Epithelial cell of proximal tubule (primary cell): Measurements from ENCODE around the gene CYP27C1. TPM values are rescaled to one million over a fixed set of nuclear protein-coding genes. Genes with fewer than 3 reads are reported as not detected.
A peak's percentile ranks its signal among the peaks of the same experiment; 100 is the strongest.

Source experiments
- DNase-seq: peaks from one replicate; pipeline ENCODE4 v3.0.0-alpha.2; 2011; ENCODE audit warnings: low read depth
- H3K4me3 ChIP-seq: 2 replicates; pipeline ENCODE4 v1.5.1; 2011; ENCODE audit warnings: low read depth, mild to moderate bottlenecking, low read length
- total RNA-seq: library from RNA; depleted of rRNA; stranded (reverse); fragments of >200 nt; gene quantifications from 2 replicates; pipeline ENCODE4 v1.2.3, GENCODE V29; 2015
- TF ChIP-seq, protein P1 (sequence below): conservative IDR thresholded peaks from 2 replicates; pipeline ENCODE4 v1.5.1; 2012; ENCODE audit warnings: low read depth, mild to moderate bottlenecking, low read length

CYP27C1 gene
- total RNA-seq, 1 donor from 2014 or later, result 0.52 TPM

DNA sequence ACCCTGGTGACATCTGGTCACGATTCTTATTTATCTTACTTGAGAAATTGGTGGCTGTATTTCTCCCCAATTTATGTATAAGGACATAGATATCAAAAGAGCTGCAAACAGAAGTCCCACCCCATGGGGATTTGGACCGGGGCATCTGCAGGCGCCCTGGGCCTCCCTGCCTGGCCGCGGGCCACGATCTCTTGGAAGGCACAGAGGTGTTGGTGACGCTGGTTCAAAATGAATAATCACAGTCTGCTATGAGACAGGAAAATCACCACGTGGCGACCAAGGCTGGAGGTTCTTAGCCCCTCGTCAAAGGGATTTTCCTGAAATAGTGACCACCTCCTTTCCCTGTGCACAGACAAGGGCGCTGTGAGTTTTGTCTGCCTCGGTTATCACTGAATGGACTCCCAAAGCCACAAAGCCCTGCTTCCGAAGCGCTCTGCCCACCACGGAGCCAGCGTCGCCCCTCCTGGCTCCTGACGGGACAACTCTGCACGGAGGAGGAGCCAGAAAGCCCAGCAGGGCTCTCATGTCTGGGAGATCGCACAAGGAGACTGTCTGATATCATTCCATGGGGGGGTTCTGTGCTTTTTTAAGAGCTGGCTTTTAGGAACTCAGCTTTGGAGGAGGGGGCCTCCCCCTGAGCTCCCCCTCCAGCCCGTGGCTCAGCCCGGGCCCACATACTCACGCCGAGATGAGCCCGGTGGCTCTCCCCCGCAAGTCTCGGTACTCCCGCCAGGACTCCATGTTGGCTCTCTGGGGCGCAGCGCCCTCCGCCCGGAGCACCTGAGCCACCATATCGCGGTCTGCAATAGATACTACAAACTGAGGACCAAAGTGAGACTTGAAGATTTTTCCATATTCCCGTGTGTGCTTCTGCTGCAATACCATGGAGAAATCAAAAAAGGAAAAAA is 14.6 kb downstream of the CYP27C1 start:
- no peak for DNase-seq
- TF ChIP-seq, protein P1, sequence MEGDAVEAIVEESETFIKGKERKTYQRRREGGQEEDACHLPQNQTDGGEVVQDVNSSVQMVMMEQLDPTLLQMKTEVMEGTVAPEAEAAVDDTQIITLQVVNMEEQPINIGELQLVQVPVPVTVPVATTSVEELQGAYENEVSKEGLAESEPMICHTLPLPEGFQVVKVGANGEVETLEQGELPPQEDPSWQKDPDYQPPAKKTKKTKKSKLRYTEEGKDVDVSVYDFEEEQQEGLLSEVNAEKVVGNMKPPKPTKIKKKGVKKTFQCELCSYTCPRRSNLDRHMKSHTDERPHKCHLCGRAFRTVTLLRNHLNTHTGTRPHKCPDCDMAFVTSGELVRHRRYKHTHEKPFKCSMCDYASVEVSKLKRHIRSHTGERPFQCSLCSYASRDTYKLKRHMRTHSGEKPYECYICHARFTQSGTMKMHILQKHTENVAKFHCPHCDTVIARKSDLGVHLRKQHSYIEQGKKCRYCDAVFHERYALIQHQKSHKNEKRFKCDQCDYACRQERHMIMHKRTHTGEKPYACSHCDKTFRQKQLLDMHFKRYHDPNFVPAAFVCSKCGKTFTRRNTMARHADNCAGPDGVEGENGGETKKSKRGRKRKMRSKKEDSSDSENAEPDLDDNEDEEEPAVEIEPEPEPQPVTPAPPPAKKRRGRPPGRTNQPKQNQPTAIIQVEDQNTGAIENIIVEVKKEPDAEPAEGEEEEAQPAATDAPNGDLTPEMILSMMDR, result no peak
- no peak overlapping the region for H3K4me3 ChIP-seq

DNA sequence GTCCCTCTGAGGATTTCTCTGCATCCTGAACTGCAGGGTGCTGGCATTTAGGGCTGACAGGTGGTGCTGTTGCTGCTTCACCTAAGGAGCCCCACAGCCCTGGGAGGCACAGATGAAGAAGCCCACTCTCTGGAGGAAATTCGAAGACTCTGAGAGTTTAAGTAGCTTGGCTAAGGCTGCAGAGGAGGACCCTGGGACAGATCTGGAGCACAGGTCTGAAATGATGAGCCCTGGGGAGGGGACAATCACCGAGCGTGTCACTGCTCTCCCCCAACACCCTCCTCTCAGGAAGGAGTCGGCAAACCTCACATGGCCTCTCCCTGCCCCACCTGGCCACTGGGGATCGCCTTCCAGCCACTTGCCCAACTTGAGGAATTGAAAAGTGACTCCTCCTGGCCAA is 18.6 kb downstream of the CYP27C1 start:
- TF ChIP-seq, protein P1, result no peak
- DNase-seq, result no peak
- no peak overlapping the region for H3K4me3 ChIP-seq

DNA sequence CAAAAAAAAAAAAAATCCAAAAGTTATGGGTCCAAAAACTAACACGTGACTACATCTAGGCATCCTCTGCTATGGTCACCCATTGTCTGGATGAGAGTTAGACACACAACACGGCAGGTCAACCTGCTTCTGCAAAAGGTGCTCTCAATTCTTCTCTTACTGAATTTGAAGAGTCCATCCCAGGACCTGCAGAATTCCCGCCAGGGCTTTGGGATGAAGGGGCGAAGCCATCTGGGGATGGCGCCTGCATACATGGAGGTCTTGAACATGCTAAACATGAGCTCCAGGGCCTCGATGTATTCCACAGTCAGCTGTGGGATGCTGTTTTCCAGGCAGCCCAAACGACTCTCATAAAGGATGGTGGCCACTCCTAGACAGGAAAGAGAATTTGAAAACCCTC is 19.1 kb downstream of the CYP27C1 start:
- no peak for DNase-seq
- TF ChIP-seq, protein P1, result no peak
- no peak overlapping the region for H3K4me3 ChIP-seq

DNA sequence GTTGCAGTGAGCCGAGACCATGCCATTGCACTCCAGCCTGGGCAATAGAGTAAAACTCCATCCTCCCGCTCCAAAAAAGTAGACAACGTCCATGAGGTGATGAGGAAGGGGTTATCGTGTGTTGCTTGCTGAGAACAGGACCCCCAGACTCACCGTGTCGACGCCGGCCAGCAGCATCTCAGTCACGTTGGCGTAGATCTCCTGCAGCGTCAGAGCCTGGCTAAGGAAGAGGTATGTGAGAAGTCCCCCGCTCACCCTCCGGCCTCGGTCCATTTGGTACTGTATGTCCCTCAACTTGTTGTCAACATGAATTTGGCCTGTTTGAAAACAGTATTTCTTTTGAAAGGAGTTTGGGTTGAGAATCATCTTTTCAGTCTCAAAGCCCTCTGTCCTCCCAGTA is 20.9 kb downstream of the CYP27C1 start:
- TF ChIP-seq, protein P1, result no peak
- no peak overlapping the region for H3K4me3 ChIP-seq
- no peak for DNase-seq

DNA sequence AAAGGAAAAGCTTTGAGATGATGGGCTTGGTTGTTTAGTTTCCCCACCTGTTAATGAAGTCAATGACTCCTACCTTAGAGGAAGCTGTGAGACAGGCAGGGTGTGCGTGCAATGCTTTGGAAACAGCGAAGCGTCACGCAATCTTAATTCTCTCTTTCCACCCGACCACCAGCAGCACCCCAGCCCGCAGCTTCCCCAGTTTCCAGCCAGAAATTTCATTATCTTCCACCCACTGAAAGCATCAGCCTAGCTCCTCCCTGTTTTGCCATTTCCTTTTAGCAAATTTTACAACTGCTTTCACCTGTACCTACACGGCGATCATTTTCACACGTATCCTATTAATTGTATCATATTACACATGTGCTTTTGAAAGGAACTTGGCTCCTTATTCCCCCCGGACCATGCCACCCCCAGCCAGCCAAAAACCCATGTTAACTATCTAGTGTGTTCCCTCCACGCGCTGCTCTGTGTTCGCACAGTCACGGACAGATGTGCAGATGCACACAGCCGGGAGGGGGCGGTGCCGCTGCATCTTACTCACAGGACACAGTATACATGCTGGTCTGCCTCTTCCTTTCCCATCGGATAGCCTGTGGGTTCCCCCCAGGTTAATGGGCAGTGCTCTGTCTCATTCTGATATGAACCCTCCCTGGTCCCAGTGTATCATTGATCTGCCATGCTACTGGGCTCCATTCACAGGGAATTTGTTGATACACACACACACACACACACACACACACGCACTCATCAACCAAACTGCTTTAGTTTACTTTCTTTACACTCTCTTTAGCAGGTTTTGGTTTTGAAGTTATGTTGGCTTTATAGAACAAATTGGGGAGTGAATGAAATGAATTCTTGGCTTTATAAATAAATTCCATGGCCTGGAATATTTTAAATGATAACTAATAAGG is 22.4 kb downstream of the CYP27C1 start:
- TF ChIP-seq, protein P1, result peak; percentile 87
- no peak for DNase-seq
- no peak overlapping the region for H3K4me3 ChIP-seq

DNA sequence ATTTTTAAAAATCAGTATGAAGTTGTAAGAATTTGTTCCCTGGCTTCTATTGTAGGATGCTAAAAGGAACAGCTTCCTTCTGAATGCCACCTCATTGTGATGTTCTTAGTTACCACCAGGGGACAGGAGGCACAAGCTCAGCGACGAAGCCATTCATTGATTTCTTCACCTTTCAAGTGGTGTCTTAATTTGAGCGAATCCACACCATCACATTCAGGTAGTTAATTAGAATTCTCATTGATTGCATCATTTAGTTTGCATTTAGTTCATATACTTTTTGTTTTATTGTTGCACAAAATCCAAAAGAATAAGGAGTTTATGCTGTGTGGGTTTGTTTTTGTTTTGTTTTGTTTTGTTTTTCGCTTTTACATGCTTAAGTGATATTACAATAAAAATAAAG is 23.1 kb downstream of the CYP27C1 start:
- TF ChIP-seq, protein P1, result peak; percentile 39
- no peak overlapping the region for H3K4me3 ChIP-seq
- no peak for DNase-seq
